Uterus (tissue), 2 donors: ENCODE measurements around the gene KIAA1549.

Experiments
- POLR2A ChIP-seq, 2 donors: fragments of 450-650 bp; IDR thresholded peaks; one replicate each; pipeline ENCODE4 v1.6.1; 2016; ENCODE audit warnings: antibody characterized with exemption in 2 of 2, mild to moderate bottlenecking in 1 of 2, moderate library complexity in 1 of 2
- TF ChIP-seq, protein P1 (sequence below), 4 experiments: fragments of 200-600 bp in 2 of 4; fragments of 450-650 bp in 2 of 4; sonication (generic) in 2 of 4; IDR thresholded peaks; one replicate each; pipeline ENCODE4 v1.5.1; 2016 to 2019; ENCODE audit warnings: antibody characterized with exemption in 4 of 4, mild to moderate bottlenecking in 2 of 4, moderate library complexity in 1 of 4

DNA sequence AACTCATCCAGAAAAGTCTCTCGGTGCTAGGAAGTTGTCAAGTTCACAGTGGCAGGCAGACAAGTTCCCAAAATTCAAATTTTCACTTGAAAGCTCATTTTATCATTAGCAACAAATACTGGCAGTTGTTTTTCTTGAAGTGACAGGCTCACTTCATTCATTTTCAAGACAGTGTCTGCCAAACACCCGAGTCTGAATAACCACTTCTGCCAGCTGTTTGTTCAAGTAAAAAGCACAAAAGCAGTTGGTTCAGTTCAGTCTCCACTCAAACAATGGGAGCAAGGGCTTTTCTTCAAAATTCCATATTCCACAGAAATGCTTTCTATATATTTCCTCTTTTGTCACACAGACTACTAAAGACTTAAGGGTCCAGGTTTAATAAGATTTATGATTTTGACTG, 135.5 kb downstream of the KIAA1549 start:
- TF ChIP-seq, protein P1, sequence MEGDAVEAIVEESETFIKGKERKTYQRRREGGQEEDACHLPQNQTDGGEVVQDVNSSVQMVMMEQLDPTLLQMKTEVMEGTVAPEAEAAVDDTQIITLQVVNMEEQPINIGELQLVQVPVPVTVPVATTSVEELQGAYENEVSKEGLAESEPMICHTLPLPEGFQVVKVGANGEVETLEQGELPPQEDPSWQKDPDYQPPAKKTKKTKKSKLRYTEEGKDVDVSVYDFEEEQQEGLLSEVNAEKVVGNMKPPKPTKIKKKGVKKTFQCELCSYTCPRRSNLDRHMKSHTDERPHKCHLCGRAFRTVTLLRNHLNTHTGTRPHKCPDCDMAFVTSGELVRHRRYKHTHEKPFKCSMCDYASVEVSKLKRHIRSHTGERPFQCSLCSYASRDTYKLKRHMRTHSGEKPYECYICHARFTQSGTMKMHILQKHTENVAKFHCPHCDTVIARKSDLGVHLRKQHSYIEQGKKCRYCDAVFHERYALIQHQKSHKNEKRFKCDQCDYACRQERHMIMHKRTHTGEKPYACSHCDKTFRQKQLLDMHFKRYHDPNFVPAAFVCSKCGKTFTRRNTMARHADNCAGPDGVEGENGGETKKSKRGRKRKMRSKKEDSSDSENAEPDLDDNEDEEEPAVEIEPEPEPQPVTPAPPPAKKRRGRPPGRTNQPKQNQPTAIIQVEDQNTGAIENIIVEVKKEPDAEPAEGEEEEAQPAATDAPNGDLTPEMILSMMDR (IDR thresholded peaks at IDR 0.05), result no peak
- TF ChIP-seq POLR2A (IDR thresholded peaks at IDR 0.05), result no peak
